HepG2 (cell line): ENCODE data around the gene INO80.

Experiments
- CHD4 ChIP-seq: fragments of 200-600 bp; sonication (generic); IDR thresholded peaks from 2 replicates; pipeline ENCODE4 v1.7.0; 2017; ENCODE audit warnings: mild to moderate bottlenecking, low read length, borderline replicate concordance
- CTCF ChIP-seq: sonication (generic); formaldehyde crosslinking; IDR thresholded peaks from 2 replicates; pipeline ENCODE4 v1.5.0; 2020; ENCODE audit warnings: mild to moderate bottlenecking, missing genetic modification reagents, moderate library complexity
- MTA1 ChIP-seq: sonication (generic); formaldehyde crosslinking; IDR thresholded peaks from 2 replicates; pipeline ENCODE4 v1.4.0; 2020; ENCODE audit warnings: missing genetic modification reagents, mild to moderate bottlenecking, borderline replicate concordance
- RNF2 ChIP-seq: fragments of 450-650 bp; conservative IDR thresholded peaks from 2 replicates; pipeline ENCODE4 v1.6.1; 2016; ENCODE audit warnings: low read depth
- ZBTB7B ChIP-seq: sonication (generic); formaldehyde crosslinking; IDR thresholded peaks from 2 replicates; pipeline ENCODE4 v1.4.0; 2020; ENCODE audit warnings: missing genetic modification reagents
- ZNF329 ChIP-seq: sonication (generic); formaldehyde crosslinking; IDR thresholded peaks from 2 replicates; pipeline ENCODE4 v1.9.0; 2021; ENCODE audit warnings: low read depth, mild to moderate bottlenecking, missing genetic modification reagents
- ZNF350 ChIP-seq: sonication (generic); formaldehyde crosslinking; IDR thresholded peaks from 2 replicates; pipeline ENCODE4 v1.4.0; 2020; ENCODE audit warnings: mild to moderate bottlenecking, low read depth, missing genetic modification reagents, borderline replicate concordance
- ZNF792 ChIP-seq: IDR thresholded peaks from 2 replicates; pipeline ENCODE4 v1.6.1; 2016
- TF ChIP-seq, protein P1 (sequence below): sonication (generic); formaldehyde crosslinking; IDR thresholded peaks from 2 replicates; pipeline ENCODE4 v1.9.0; 2021; ENCODE audit warnings: missing genetic modification reagents, mild to moderate bottlenecking, borderline replicate concordance
- TF ChIP-seq, protein P2 (sequence below): sonication (generic); formaldehyde crosslinking; IDR thresholded peaks from 2 replicates; pipeline ENCODE4 v1.4.0; 2020; ENCODE audit warnings: missing genetic modification reagents
- TF ChIP-seq, protein P3 (sequence below), 2 experiments: sonication (generic) in 1 of 2; formaldehyde crosslinking in 1 of 2; IDR thresholded peaks; 2 replicates each; pipeline versions ENCODE4 v1.5.1 to v1.6.1; 2011 to 2020; ENCODE audit warnings: borderline replicate concordance in 1 of 2, low read depth in 1 of 2, low read length in 1 of 2, mild to moderate bottlenecking in 1 of 2, missing genetic modification reagents in 1 of 2, moderate library complexity in 1 of 2
- TF ChIP-seq, protein P4 (sequence below): sonication (generic); formaldehyde crosslinking; IDR thresholded peaks from 2 replicates; pipeline ENCODE4 v1.5.0; 2020; ENCODE audit warnings: missing genetic modification reagents

DNA sequence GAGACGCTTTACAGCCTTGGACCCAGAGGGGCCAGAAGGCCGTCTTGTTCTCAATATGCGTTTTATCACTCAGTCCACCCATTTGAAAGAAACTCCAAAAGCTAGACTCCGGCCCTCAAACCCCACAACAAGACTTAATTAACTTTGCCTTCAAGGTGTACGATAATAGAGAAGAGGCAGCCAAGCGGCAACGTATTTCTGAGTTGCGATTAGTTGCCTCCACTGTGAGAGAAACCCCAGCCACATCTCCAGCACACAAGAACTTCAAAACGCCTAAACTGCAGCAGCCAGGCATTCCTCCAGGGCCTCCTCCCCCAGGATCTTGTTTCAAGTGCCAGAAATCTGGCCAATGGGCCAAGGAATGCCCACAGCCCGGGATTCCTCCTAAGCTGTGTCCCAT is 17.4 kb upstream of the INO80 start:
- TF ChIP-seq, protein P1, sequence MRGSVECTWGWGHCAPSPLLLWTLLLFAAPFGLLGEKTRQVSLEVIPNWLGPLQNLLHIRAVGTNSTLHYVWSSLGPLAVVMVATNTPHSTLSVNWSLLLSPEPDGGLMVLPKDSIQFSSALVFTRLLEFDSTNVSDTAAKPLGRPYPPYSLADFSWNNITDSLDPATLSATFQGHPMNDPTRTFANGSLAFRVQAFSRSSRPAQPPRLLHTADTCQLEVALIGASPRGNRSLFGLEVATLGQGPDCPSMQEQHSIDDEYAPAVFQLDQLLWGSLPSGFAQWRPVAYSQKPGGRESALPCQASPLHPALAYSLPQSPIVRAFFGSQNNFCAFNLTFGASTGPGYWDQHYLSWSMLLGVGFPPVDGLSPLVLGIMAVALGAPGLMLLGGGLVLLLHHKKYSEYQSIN (CRISPR knock-in tag): no peak
- TF ChIP-seq RNF2: no peak
- TF ChIP-seq, protein P2, sequence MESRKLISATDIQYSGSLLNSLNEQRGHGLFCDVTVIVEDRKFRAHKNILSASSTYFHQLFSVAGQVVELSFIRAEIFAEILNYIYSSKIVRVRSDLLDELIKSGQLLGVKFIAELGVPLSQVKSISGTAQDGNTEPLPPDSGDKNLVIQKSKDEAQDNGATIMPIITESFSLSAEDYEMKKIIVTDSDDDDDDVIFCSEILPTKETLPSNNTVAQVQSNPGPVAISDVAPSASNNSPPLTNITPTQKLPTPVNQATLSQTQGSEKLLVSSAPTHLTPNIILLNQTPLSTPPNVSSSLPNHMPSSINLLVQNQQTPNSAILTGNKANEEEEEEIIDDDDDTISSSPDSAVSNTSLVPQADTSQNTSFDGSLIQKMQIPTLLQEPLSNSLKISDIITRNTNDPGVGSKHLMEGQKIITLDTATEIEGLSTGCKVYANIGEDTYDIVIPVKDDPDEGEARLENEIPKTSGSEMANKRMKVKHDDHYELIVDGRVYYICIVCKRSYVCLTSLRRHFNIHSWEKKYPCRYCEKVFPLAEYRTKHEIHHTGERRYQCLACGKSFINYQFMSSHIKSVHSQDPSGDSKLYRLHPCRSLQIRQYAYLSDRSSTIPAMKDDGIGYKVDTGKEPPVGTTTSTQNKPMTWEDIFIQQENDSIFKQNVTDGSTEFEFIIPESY (CRISPR knock-in tag): no peak
- no peak for TF ChIP-seq ZNF329 (CRISPR knock-in tag)
- TF ChIP-seq, protein P3, sequence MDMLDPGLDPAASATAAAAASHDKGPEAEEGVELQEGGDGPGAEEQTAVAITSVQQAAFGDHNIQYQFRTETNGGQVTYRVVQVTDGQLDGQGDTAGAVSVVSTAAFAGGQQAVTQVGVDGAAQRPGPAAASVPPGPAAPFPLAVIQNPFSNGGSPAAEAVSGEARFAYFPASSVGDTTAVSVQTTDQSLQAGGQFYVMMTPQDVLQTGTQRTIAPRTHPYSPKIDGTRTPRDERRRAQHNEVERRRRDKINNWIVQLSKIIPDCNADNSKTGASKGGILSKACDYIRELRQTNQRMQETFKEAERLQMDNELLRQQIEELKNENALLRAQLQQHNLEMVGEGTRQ (IDR thresholded peaks at IDR 0.05; ENCODE audit: low read depth, low read length): no peak
- TF ChIP-seq, protein P3 (CRISPR knock-in tag; IDR thresholded peaks at IDR 0.05; ENCODE audit: borderline replicate concordance): no peak
- TF ChIP-seq ZNF792 (CRISPR knock-in tag): no peak
- no peak for TF ChIP-seq ZBTB7B (CRISPR knock-in tag)
- TF ChIP-seq MTA1: no peak
- no peak for TF ChIP-seq CHD4
- no peak for TF ChIP-seq CTCF
- TF ChIP-seq, protein P4, sequence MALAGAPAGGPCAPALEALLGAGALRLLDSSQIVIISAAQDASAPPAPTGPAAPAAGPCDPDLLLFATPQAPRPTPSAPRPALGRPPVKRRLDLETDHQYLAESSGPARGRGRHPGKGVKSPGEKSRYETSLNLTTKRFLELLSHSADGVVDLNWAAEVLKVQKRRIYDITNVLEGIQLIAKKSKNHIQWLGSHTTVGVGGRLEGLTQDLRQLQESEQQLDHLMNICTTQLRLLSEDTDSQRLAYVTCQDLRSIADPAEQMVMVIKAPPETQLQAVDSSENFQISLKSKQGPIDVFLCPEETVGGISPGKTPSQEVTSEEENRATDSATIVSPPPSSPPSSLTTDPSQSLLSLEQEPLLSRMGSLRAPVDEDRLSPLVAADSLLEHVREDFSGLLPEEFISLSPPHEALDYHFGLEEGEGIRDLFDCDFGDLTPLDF: no peak
- no peak for TF ChIP-seq ZNF350 (CRISPR knock-in tag)
